A375 (cell line): ENCODE results near the gene CPNE9. TPM values are rescaled to one million over a fixed set of nuclear protein-coding genes. Genes with fewer than 3 reads are reported as not detected.

ENCODE experiments used
- total RNA-seq: library from RNA; depleted of rRNA; stranded (reverse); fragments of >200 nt; shearing (Covaris generic); gene quantifications from 2 replicates; pipeline ENCODE4 v1.2.3, GENCODE V29; 2014; rRNA removed

The CPNE9 gene, protein sequence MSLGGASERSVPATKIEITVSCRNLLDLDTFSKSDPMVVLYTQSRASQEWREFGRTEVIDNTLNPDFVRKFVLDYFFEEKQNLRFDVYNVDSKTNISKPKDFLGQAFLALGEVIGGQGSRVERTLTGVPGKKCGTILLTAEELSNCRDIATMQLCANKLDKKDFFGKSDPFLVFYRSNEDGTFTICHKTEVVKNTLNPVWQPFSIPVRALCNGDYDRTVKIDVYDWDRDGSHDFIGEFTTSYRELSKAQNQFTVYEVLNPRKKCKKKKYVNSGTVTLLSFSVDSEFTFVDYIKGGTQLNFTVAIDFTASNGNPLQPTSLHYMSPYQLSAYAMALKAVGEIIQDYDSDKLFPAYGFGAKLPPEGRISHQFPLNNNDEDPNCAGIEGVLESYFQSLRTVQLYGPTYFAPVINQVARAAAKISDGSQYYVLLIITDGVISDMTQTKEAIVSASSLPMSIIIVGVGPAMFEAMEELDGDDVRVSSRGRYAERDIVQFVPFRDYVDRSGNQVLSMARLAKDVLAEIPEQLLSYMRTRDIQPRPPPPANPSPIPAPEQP
- total RNA-seq: 0.05 and 0.11 TPM in 2 replicates

DNA sequence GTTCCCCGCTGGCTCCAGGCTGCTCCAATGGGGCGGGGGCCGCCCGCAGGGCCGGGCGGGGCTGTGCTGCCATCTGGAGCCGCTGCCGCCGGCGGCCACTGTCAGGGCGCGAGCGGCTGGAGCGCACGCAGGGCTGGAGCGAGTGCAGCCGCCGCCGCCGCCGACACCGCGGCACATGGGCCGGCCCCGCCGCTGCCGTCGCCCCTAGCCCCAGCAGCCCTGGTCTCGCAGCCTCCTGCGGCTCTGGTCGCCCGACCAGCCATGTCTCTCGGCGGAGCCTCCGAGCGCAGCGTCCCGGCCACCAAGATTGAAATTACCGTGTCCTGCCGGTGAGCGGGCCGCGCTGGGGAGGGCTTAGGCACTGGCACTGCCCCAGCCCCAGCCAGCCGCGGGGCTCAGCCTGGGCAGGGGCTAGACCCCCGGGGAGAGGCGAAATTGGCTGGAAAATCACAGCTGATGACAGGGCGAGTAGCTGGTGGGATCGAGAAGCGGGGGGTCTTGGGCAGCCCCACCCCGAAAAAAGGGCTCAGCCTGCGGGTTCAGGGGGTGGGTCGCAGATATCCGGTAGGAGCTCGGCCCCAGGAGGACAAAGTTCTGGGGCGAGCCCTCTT, at the start of gene CPNE9:
Gene CPNE9 (plus strand): TSS at position 98 of the 611 bp plus-strand sequence. CDS start 164 bp downstream, at position 262.

DNA sequence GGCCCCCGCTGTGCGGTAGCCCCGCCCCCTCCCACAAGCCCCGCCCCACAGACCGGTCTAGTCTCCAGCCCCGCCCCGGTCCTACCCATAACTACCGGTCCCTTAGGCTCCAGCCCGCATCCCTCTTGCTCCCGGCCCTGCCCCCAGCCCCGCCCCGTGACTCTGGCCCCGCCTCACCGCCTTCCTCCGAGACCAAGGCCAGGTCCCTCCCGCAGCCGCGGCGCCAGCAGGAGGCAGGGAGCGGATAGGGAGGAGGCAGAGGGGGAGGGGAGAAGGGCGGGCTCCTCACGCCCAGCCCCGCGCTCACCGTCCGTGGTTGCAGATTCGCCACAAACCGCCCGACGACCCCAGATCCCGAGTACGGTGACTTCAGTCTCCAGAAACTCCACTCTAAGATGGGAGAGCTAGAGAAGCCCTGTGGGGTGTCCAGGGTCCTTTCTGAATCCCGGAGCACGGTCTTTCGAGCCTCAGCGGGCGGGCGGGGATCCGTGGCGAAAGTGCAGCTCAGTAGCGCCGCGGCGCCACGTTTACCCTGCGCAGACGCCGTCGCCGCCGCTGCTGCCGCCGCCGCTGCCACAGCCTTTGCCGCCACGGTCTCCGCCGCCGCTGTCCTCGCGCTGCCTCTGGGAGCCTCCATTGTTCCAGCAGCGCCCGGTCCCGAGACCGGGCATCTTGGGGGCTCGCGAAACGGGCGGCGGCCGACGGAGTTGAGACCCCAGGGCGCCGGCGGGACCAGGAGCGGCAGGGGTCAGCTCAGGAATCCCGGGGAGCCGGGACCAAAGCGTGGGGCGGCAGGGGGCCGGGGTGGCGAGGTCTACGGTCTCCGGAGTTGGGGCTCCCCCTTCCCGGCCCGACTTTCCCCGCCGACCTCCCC, 27.8 kb downstream of the CPNE9 start, which contains the start of gene BRPF1:
Gene BRPF1 (plus strand): TSS at position 530 of the 874 bp plus-strand sequence. CDS start 2,406 bp downstream, outside the sequence.

DNA sequence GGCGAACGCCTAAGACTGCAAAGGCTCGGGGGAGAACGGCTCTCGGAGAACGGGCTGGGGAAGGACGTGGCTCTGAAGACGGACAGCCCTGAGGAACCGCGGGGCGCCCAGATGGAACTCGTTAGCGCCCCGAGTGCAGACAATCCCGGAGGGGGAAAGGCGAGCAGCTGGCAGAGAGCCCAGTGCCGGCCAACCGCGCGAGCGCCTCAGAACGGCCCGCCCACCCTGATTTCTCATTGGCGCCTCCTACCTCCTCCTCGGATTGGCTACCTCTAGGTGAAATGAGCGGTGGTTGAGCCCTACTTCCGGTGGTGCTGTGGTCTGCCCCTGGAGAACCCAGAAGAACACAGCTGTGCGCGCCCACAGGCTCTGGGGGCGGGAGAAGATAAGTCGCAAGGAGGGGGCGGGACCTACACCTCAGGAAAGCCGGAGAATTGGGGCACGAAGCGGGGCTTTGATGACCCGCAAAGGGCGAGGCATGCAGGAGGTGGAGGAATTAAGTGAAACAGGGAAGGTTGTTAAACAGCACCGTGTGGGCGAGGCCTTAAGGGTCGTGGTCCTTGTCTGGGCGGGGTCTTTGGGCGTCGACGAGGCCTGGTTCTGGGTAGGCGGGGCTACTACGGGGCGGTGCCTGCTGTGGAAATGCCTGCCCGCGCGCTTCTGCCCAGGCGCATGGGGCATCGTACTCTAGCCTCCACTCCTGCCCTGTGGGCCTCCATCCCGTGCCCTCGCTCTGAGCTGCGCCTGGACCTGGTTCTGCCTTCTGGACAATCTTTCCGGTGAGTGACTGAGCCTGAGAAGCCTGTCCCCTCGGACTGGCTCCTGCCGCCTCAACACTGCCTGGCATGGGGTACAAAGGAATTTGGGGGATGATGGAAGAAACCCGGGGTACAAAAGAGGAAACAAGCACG, 46.3 kb downstream of the CPNE9 start, which contains the start of gene OGG1:
Gene OGG1 (plus strand): TSS at position 308 of the 911 bp plus-strand sequence. CDS start 335 bp downstream, at position 643.

DNA sequence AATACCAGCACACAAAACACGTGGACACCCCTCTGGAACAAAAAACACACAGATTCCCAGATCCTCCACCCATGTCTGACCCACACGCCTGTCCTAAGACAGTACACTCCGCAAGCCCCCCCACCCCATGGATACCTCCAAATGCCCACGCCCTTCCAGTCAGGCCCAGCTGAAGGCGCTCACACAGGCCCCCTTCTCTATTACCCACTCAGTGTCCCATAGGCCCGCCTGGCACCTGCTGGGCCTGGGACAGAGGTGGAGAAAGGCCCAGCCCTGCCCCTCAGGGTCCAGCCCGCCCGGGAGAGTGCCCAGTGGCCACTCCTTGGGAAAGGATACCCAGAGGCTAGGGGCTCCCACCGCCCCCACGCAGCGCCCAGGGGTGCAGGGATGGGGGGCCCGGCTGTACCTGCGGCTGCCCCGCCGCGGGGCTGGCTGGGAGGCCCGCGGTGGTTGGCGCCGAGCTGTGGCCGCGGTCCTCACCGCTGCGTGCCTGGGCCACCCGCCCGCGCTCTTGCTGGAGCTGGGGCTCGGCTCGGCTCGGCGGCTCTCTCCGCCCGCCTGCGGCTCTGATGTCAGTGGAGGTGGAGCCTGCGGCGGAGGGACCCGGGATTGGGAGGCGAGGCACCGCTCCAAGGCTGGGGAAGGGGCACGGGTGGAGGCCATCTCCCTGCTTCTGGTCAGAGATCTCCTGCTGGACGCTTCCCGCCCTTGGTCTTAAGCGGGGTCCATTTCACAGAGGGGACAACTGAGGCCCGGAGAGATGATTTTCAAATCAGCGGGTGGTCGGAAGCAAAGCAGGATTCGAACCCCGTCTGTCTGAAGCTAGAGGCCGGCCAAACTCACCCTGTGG, 66.0 kb downstream of the CPNE9 start, which contains the start of gene CAMK1:
Gene CAMK1 (minus strand): TSS at position 522 of the 850 bp plus-strand sequence. CDS start 2,198 bp downstream, outside the sequence.

Other genes starting within 250 kb of the CPNE9 start
- not detected in 2 replicates for gene LHFPL4, start 150.0 kb upstream of the CPNE9 start, total RNA-seq
- 39.7 and 42.3 TPM in 2 replicates for gene MTMR14, start 54.3 kb upstream of the CPNE9 start, total RNA-seq
- 41.5 and 43.6 TPM in 2 replicates for gene BRPF1, start 27.9 kb downstream of the CPNE9 start, total RNA-seq
- 36.4 and 39.3 TPM in 2 replicates for gene OGG1, start 46.1 kb downstream of the CPNE9 start, total RNA-seq
- gene CAMK1, start 66.1 kb downstream of the CPNE9 start, total RNA-seq: 2.7 and 4.7 TPM in 2 replicates
- 107 and 109 TPM in 2 replicates for gene TADA3, start 88.6 kb downstream of the CPNE9 start, total RNA-seq
- gene ARPC4, start 89.2 kb downstream of the CPNE9 start, total RNA-seq: 187 and 200 TPM in 2 replicates
- 11.8 and 15.3 TPM in 2 replicates for gene TTLL3, start 106.4 kb downstream of the CPNE9 start, total RNA-seq
- gene RPUSD3, start 140.2 kb downstream of the CPNE9 start, total RNA-seq: 68.3 and 89.1 TPM in 2 replicates
- gene CIDEC, start 176.4 kb downstream of the CPNE9 start, total RNA-seq: 0.38 and 0.48 TPM in 2 replicates
- gene JAGN1, start 186.8 kb downstream of the CPNE9 start, total RNA-seq: 36.3 and 37.3 TPM in 2 replicates
- 0.15 and 0.24 TPM in 2 replicates for gene IL17RE, start 199.0 kb downstream of the CPNE9 start, total RNA-seq
- gene IL17RC, start 213.3 kb downstream of the CPNE9 start, total RNA-seq: 35.3 and 37.3 TPM in 2 replicates
- gene CRELD1, start 230.0 kb downstream of the CPNE9 start, total RNA-seq: 18.7 and 20.7 TPM in 2 replicates
- 1.5 and 1.6 TPM in 2 replicates for gene PRRT3, start 248.6 kb downstream of the CPNE9 start, total RNA-seq